ENCODE measurements around the gene ZDHHC16.

DNA sequence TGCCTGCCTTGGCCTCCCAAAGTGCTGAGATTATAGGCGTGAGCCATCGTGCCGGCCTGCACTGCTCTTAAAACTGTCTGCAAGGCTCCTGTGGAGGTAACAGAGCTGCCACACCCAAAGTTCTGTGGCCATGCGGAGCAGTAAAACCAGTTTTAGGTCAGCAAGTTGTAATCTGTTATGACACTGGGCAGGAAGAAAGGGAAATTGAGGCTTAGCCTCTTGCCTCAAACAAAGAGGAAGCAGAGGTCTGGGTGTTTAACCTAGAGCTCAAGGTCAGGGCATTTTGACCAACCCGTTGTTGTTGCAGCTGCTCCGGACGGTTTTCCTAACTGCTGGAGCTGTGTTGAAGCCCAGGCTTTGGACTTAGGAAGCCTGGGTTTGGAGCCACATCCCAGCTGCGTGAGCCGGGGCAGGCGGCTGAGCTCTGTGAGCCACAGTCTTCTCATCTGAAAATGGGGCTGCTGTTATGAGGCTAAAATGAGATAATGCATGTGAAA is 37.4 kb upstream of the ZDHHC16 start:
- TF ChIP-seq, protein P1, sequence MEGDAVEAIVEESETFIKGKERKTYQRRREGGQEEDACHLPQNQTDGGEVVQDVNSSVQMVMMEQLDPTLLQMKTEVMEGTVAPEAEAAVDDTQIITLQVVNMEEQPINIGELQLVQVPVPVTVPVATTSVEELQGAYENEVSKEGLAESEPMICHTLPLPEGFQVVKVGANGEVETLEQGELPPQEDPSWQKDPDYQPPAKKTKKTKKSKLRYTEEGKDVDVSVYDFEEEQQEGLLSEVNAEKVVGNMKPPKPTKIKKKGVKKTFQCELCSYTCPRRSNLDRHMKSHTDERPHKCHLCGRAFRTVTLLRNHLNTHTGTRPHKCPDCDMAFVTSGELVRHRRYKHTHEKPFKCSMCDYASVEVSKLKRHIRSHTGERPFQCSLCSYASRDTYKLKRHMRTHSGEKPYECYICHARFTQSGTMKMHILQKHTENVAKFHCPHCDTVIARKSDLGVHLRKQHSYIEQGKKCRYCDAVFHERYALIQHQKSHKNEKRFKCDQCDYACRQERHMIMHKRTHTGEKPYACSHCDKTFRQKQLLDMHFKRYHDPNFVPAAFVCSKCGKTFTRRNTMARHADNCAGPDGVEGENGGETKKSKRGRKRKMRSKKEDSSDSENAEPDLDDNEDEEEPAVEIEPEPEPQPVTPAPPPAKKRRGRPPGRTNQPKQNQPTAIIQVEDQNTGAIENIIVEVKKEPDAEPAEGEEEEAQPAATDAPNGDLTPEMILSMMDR (IDR thresholded peaks at IDR 0.05): no peak
- TF ChIP-seq POLR2A (IDR thresholded peaks at IDR 0.05): no peak

Measured in uterus (tissue), 2 donors.